Raji (cell line): ENCODE results near the gene IGFLR1.

Experiments used
- POLR2A ChIP-seq: IDR thresholded peaks from 2 replicates; pipeline ENCODE4 v1.6.1; 2011; ENCODE audit warnings: low read depth, low read length, control low read depth; ENCODE audit not compliant: insufficient read depth

Gene IGFLR1

DNA sequence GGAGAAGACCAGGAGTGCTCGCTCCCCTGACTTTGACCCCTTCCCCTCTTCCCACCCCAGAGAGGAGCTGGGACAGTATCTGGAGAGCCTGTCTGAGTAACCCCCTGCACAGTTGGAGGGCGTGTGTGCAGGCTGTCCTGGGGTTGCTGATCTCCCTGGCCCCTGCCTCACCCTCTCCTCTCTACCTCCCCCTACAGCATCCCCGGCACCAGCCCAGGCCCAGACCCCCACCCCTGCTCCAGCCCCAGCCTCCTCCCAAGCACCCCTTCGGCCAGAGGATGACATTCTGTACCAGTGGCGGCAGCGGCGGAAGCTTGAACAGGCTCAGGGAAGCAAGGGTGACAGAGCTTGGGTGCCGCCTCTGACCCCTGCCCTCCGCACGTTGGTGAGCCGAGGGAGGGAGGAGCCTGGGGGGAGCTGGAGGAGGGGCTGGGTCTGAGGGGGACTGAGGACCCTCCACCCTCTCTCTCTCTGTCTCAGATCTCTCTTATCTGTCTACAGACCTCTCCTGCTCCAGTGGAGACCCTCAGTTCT lies 24.4 kb upstream of the IGFLR1 start:
- no peak for TF ChIP-seq POLR2A

DNA sequence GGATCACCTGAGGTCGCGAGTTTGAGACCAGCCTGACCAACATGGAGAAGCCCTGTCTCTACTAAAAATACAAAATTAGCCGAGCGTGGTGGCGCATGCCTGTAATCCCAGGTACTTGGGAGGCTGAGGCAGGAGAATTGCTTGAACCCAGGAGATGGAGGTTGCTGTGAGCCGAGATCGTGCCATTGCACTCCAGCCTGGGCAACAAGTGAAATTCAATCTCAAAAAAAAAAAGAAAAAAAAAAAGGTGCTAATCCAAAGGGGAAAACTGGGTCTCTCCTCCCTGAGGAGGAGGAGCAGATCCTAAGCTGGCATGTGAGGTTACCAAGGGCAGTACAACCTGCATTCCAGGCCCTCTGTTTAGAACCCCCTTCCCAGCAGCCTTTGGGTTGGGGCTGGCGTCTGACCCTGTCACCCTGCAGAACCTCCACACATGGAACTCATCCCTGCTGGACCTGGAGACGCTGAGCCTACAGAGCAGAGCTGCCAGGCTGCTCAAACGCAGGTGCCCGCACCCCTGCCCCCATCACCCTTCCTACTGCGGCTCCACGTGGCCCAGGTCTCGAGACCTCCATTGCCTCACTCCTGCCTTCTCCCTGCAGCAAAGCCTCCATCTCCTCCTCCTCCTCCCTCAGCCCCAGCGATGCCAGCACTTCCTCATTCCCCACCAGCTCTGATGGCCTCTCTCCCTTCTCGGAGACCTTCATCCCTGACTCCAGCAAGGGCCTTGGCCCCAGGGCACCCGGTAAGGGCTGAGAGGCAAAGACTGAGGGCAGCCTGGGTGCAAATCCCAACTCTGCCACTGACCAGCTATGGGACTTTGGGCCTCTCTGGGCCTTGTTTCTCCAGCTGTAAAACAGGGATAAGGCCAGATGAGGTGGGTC lies 22.4 kb upstream of the IGFLR1 start:
- TF ChIP-seq POLR2A, result no peak

DNA sequence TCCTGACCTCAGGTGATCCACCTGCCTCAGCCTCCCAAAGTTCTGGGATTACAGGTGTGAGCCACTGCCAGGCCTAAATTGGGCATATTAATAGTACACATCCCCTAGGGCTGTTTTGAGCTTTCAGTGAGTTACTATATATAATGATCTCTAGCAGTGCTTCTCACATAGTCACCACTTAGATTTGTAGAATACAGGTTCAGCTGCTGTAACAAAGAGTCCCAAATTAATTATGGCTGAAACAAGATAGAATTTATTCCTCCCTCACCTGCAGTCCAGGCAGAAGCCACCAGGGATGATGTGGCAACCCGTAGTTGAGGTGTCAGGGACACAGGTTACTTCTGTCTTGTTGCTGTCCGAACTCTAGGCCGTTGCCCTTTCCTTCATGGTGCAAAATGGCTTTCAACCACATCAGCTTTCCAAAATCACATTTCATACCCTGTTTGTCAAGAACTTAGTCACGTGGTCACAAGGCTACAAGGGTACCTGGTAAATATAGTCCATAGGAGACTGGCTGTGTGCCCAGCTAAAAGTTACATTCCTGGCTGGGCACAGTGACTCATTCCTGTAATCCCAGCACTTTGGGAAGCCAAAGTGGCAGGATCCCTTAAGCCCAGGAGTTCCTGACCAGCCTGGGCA lies 18.6 kb upstream of the IGFLR1 start:
- TF ChIP-seq POLR2A, result no peak

DNA sequence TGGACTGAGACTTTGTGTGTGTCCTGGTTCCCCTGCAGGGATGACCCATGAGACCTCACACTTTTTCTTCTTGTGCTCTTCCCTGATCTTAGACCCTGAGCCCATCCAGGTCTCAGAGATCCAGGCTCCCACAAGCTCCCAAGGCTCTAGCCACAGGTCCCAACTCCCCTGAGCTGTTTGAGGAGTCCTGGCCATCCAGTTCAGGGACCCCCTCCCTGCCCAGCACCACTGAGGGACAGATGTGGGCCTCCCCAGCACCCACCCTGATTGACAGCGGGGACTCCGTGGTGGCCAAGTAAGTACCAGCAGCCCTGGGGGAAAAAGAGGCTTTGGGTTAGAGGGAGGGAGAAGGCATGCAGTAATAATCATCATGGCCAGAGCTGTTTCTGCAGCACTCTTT lies 17.4 kb upstream of the IGFLR1 start:
- TF ChIP-seq POLR2A, result no peak

DNA sequence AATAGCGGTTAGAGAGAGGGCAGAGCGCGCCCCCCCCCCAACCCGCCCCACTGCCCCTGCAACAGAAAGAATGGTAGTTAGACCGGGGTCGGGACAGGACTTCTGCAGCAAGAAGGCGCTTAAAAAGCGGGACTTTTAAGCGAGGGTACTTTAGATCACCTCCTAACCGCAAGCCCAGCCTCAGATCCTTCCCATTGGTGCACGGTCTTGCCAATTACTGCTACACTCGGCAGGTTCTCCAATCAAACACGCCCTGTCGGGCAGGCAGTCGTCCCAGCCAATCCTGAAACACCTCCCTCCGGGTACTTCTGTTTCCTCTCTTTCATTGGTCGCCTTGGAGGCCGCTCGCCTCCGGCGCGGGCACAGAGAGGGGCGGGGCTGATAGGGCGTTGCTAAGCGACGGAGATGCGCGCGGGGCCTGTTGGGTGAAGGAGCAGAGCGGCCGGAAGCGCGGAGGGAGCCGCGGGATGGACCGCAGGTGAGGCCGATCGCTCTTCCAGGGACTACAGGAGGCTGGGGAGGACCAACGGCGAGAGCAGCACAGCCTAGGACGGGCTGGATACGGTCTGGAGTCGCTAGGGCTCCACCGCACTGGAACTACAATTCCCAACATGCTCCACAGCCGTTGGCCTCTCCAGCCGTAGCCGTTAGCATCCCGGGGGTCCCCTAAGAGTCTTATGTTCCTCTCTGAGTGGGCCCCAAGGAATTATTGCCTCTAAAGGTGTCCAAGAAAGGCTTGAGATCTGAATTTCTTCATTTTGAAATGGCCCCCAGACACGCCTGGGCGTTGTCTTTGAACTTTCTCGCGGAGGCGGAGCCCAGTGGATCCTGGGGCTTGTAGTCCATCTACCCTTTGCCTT lies 15.7 kb upstream of the IGFLR1 start, which contains the start of gene PROSER3:
PROSER3 (plus strand) TSS at position 428 of the 860 bp plus-strand sequence; CDS start at position 468, 40 bp downstream.
- TF ChIP-seq POLR2A, result peak; percentile 87

DNA sequence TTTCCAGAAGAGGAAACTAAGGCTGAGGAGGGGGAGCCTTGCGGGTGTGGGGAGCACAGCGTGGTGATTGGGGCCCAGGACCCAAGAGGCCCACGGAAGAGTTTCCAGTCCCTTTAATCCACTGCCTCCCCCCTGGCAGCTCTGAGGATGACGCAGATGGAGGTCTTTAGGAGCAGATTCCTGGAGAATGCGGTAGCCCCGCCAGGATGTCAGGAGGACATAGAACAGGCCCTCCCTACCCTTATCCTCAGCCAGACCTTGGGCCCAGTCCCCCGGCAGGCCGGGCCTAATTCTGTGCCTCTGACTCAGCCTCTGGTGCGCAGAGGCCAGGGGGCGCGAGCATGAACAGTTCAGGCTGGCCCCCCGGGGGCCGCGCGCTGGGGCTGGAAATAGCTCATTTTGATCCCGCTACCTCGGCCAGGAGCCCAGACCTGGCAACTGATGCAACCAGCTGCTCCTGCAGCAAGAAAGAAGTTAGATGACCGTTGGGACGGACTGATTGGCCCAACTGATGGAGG lies 15.0 kb upstream of the IGFLR1 start:
- TF ChIP-seq POLR2A, result no peak

DNA sequence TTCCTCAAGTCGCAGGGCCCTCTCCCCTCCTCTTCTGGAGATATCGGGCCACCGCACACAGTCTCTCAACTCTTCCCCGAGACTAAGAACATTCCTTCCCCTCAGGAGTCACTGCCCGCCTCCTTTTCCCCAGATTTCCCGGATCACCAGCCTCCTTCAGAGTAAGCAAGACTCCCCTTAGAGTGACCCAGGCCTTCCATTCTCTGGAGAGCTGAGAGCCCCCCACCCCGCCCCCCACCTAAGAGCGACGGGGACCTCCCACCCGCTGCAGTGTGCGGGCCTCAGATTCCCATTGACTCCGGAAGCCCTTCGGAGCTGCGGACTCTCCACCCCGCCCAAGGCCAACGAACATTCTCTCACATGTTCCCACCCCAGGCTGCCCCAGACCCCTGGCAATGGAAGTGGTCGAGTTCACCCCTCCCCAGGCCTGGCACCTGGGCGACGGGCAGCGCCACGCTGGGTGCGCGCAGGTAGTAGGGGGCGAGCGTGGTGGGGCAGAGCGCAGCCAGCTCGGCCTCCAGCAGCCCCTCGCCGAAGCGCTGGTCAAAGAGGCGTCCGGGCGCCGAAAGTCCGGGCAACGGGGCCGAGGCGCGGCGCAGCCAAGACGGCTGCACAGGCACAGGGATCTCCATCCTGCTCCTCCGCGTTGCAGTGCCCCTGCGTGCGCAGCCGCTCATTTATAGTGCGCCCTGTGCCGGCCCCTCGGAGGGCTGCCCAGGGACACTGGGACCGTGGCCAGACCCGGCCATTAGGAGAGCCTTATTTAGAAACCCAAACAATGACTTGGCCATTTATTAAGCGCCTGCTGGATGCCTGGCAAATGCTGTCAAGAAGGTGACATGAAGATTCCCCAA lies 14.4 kb upstream of the IGFLR1 start, which contains the start of gene HSPB6:
HSPB6 (minus strand) TSS at position 653 of the 854 bp plus-strand sequence; CDS start at position 632, 21 bp downstream.
- TF ChIP-seq POLR2A, result no peak

DNA sequence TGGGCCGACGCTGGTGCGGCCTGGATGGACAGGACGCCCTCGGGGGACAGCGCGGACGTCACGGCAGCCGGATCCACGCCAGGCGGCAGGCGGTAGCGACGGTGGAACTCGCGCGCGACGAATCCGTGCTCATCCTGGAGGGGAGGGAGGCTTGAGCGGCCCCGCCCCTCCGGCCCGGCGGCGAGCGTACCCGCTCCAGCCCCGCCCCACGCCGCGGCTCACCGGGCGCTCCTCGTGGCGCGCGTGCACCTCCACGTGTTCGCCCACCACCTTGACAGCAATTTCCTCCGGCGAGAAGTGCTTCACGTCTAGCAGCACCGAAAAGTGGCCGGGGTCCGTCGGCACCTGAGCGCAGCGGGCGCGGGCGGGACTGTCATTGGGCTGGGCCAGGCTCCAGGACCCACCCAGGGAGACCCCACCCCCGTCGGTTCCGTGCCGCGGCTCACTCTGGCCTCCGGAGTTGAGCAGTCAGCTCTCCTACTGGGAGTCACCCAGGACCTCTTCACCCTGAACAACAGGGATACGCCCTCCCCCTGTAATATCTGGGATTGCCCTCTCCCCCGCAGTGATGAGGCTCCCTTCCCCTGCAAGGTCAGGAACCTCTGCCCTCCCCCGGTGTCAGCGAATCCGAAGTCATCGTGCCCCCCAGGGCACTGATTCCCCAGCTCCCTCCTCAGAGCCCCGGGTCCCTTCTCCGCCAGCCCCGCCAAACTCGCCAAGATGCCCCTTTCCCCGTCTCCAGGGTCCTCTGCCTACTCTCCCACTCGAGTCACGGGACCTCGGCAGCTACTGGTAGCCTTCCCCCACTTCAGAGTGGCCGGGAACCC lies 13.5 kb upstream of the IGFLR1 start:
- peak; percentile 32; the same call in 1 of the 2 replicates for TF ChIP-seq POLR2A

DNA sequence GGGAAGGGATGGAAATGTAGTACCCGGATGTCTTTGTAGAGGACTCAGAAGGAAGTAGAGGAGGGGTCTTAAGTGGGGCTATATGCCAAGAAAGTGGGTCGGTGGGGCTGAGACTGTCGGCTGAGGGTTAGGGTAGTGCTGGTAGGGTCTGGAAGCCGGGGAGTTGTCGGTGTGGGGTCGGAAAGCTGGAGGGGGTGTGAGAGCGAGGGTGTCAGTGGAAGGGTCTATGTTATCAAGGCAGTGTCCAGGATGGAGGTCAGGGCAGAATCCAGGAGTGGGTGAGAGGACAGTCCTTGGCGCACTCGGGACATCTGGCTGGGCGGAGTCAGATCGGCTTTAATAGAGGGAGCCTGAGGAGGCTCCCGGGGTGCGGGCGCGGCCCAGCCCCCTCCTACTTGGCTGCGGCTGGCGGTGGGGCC lies 12.9 kb upstream of the IGFLR1 start:
- no peak for TF ChIP-seq POLR2A

DNA sequence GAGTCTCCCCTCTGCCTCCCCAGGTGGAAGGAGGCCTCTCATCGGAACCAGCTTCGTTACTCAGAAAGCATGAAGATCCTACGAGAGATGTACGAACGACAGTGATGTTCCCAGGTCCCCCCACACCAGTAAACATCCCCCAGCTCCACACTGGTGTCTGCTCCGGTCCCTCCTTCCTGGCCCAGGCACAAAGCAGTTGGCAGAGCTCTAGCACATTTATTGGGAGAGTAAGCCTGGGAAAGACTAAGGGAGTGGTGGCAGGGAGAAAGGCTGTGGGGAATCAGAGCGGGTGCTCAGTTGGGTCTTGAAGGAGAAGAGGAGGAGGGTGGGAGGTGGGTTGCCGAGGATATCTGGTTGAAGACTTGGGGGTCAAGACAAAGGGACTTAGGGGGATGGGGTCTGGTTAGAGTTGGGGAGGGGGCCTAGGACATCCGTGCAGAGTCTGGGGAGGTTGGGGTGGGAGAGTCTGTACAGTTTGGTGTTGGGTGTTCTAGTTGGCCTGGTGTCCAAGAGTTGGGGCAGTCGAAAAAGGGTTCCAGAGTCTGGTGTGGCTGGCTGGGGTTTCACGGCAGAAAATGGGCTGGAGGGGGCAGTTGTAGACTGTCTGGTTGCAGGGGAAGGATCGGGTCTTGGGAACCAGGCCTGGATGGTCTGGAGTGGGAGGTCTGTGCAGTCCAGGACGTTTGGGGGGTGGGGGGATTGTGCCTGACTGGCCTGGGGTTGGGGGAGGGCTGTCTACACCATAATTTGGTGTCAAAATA lies 12.3 kb upstream of the IGFLR1 start:
- no peak for TF ChIP-seq POLR2A

DNA sequence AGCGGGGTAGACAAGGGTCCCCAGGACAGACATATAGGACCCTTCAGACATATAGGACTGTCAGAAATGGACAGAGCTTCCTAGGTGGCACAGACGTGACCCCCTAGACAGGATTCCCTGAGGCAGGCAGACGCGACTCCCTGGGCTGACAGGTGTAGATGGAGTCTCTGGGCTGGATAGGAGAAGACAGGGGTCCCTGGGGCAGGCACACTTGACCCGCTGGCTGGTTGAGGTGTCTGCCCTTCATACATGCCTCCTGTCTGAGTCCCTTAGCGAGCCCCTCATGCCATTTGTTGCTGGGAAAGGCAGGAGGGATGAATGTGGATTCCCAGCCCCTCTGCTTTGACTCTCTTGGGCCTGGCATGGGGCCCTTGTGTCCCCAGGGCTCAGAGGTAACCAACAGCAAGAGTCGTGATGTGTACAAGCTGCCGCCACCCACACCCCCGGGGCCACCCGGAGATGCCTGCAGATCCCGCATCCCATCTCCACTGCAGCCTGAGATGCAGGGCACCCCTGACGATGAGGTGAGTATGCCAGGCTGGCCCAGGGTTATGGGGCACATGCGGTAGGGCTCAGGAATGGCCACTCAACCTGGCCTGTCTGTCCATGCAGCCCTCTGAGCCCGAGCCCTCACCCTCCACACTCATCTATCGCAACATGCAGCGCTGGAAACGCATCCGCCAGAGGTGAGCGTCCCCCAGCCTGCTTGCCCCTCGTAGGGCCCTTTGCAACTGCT lies 11.6 kb upstream of the IGFLR1 start:
- TF ChIP-seq POLR2A, result no peak

DNA sequence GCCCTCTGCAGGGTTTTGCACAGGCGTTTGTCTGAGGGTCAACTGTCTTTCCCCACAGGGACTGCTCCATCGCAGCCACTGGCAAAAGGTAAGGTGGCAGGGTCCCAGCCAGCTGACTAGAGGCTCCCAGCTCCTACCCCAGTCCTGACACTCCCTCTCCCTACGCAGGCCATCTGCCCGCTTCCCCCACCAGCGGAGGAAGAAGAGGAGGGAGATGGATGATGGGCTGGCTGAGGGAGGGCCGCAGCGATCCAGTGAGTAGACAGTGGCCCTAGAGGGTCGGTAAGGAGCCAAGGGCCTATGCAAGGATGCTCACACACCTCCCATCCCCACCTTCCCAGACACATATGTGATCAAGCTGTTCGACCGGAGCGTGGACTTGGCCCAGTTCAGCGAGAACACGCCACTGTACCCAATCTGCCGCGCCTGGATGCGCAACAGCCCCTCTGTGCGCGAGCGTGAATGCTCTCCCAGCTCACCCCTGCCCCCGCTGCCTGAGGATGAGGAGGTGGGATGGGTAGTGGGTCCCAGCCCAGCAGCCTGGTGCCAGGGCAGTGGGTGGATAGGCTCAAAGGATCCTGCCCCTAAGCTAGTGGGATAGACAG lies 10.6 kb upstream of the IGFLR1 start:
- TF ChIP-seq POLR2A, result no peak
